Neural progenitor cell (in vitro differentiated cells): ENCODE measurements around the gene NUP62. TPM values are rescaled to one million over a fixed set of nuclear protein-coding genes. Genes with fewer than 3 reads are reported as not detected.

Source experiments
- DNase-seq: peaks from one replicate; pipeline ENCODE4 v3.0.0-alpha.2; 2016; ENCODE audit warnings: low spot score
- H2AFZ ChIP-seq: fragments of 200-600 bp; sonication (generic); replicated peaks from 2 replicates; pipeline ENCODE4 v1.6.1; 2016; ENCODE audit warnings: antibody characterized with exemption
- H3F3A ChIP-seq: fragments of 200-600 bp; sonication (generic); 2 replicates; pipeline ENCODE4 v1.6.1; 2016; ENCODE audit warnings: antibody characterized with exemption, low read depth
- H3K27ac ChIP-seq: fragments of 200-600 bp; sonication (generic); 2 replicates; pipeline ENCODE4 v1.5.1; 2016; ENCODE audit warnings: mild to moderate bottlenecking
- H3K27me3 ChIP-seq: fragments of 200-600 bp; sonication (generic); 2 replicates; pipeline ENCODE4 v1.6.1; 2016; ENCODE audit warnings: mild to moderate bottlenecking, moderate library complexity
- H3K36me3 ChIP-seq: fragments of 200-600 bp; sonication (generic); 2 replicates; pipeline ENCODE4 v1.5.1; 2016
- H3K4me1 ChIP-seq: fragments of 200-600 bp; sonication (generic); 2 replicates; pipeline ENCODE4 v1.6.1; 2016; ENCODE audit warnings: mixed run types
- H3K4me2 ChIP-seq: fragments of 200-600 bp; sonication (generic); 2 replicates; pipeline ENCODE4 v1.6.1; 2016
- H3K4me3 ChIP-seq: fragments of 200-600 bp; sonication (generic); 2 replicates; pipeline ENCODE4 v1.5.1; 2016
- H3K79me2 ChIP-seq: fragments of 200-600 bp; sonication (generic); 2 replicates; pipeline ENCODE4 v1.6.1; 2016; ENCODE audit warnings: low read depth
- H3K9ac ChIP-seq: fragments of 200-600 bp; sonication (generic); 2 replicates; pipeline ENCODE4 v1.6.1; 2016
- H3K9me3 ChIP-seq: fragments of 200-600 bp; sonication (generic); 2 replicates; pipeline ENCODE4 v1.5.1; 2016; ENCODE audit warnings: low read depth
- H4K20me1 ChIP-seq: fragments of 200-600 bp; sonication (generic); 2 replicates; pipeline ENCODE4 v1.6.1; 2016; ENCODE audit warnings: low read depth
- H3K27ac Mint-ChIP-seq: 3 replicates; pipeline ENCODE4 v1.8.0; 2021; ENCODE audit warnings: mixed read lengths
- H3K27me3 Mint-ChIP-seq: 2 replicates; pipeline ENCODE4 v1.8.0; 2022; ENCODE audit warnings: low read depth, mild to moderate bottlenecking, inconsistent platforms, moderate library complexity, mixed read lengths; ENCODE audit not compliant: insufficient read depth
- H3K36me3 Mint-ChIP-seq: 3 replicates; pipeline ENCODE4 v1.8.0; 2021; ENCODE audit warnings: mixed read lengths
- H3K4me1 Mint-ChIP-seq: 3 replicates; pipeline ENCODE4 v1.8.0; 2021; ENCODE audit warnings: mixed read lengths
- H3K4me3 Mint-ChIP-seq: 3 replicates; pipeline ENCODE4 v1.8.0; 2021; ENCODE audit warnings: mild to moderate bottlenecking, moderate library complexity, mixed read lengths
- H3K9me3 Mint-ChIP-seq: 3 replicates; pipeline ENCODE4 v1.8.0; 2020; ENCODE audit warnings: mixed read lengths
- CTCF ChIP-seq: fragments of 200-600 bp; sonication (generic); IDR thresholded peaks from 2 replicates; pipeline ENCODE4 v1.5.1; 2017; ENCODE audit warnings: antibody characterized with exemption, mild to moderate bottlenecking
- EZH2 ChIP-seq: fragments of 200-600 bp; sonication (generic); IDR thresholded peaks from 2 replicates; pipeline ENCODE4 v1.6.1; 2017; ENCODE audit warnings: antibody characterized with exemption, mild to moderate bottlenecking, moderate library complexity
- EZH2phosphoT487 ChIP-seq: fragments of 200-600 bp; sonication (generic); IDR thresholded peaks from 2 replicates; pipeline ENCODE4 v1.6.1; 2017; ENCODE audit warnings: antibody characterized with exemption
- total RNA-seq: library from RNA; depleted of rRNA; stranded (reverse); fragments of >200 nt; gene quantifications from 2 replicates; pipeline ENCODE4 v1.2.3, GENCODE V29; 2015; ENCODE audit warnings: low replicate concordance

The NUP62 gene
- total RNA-seq, 1 donor from 2014 or later, result 48.2 TPM

- H3K27me3 ChIP-seq, result no peaks in the 10 kb centered on the region
- peak within 1 kb of the TSS; percentile 89 for H3K4me2 ChIP-seq
- Mint-ChIP-seq H3K27ac (peak within 1 kb of the TSS; percentile 98), H3K36me3 (peaks cover 22% of the 10 kb centered on the region), H3K4me1 (peaks cover 53% of the 10 kb centered on the region), H3K9me3 (no peaks in the 10 kb centered on the region), H3K27me3 (peaks cover 11% of the 10 kb centered on the region), H3K4me3 (no peak within 1 kb of the TSS)
- peak within 1 kb of the TSS; percentile 72 for H3K4me3 ChIP-seq
- H2AFZ ChIP-seq, result peak within 1 kb of the TSS; percentile 98
- peaks cover 33% of the 10 kb centered on the region for H4K20me1 ChIP-seq
- H3K27ac ChIP-seq, result peak within 1 kb of the TSS; percentile 13
- peak; percentile 93 for DNase-seq
- peaks cover 75% of the 10 kb centered on the region for H3F3A ChIP-seq
- H3K9ac ChIP-seq, result peak within 1 kb of the TSS; percentile 17
- TF ChIP-seq EZH2phosphoT487 (no peak), CTCF (no peak), EZH2 (no peak)
- peaks cover 44% of the 10 kb centered on the region for H3K79me2 ChIP-seq
- H3K4me1 ChIP-seq, result peaks cover 15% of the 10 kb centered on the region
- no peaks in the 10 kb centered on the region for H3K9me3 ChIP-seq
- H3K36me3 ChIP-seq, result no peaks in the 10 kb centered on the region
These were observed 62.1 kb downstream of the NUP62 start, which contains the start of gene PNKP for GRCh38 chr19:49866933-49867782. Gene PNKP (minus strand): TSS chr19:49867576. CDS start chr19:49867204, 372 bp downstream.

GRCh38 chr19:49864890-49865289, 64.4 kb downstream of the NUP62 start:
- peaks cover 14% of the 10 kb centered on the region for H3K27me3 Mint-ChIP-seq
- no peaks in the 10 kb centered on the region for H3K9me3 Mint-ChIP-seq
- Histone ChIP-seq H3K36me3 (no peaks in the 10 kb centered on the region), H3K4me1 (peaks cover 9% of the 10 kb centered on the region), H3K4me2 (peak overlapping the region; percentile 89), H3K27me3 (no peaks in the 10 kb centered on the region), H2AFZ (no peak overlapping the region), H3K27ac (no peak overlapping the region), H3F3A (peaks cover 88% of the 10 kb centered on the region), H3K4me3 (peak overlapping the region; percentile 72), H4K20me1 (peaks cover 55% of the 10 kb centered on the region), H3K79me2 (peaks cover 38% of the 10 kb centered on the region), H3K9me3 (no peaks in the 10 kb centered on the region), H3K9ac (no peak overlapping the region)
- no peak overlapping the region for H3K27ac Mint-ChIP-seq
- no peak for DNase-seq
- no peak for TF ChIP-seq CTCF
- no peak for TF ChIP-seq EZH2
- no peak for TF ChIP-seq EZH2phosphoT487
- H3K36me3 Mint-ChIP-seq, result peaks cover 23% of the 10 kb centered on the region
- peaks cover 50% of the 10 kb centered on the region for H3K4me1 Mint-ChIP-seq
- H3K4me3 Mint-ChIP-seq, result peak overlapping the region; percentile 46

- Histone ChIP-seq H3K36me3 (no peaks in the 10 kb centered on the region), H3K9ac (no peak overlapping the region), H3K27ac (no peak overlapping the region), H3K79me2 (peaks cover 38% of the 10 kb centered on the region), H4K20me1 (peaks cover 64% of the 10 kb centered on the region), H3K9me3 (no peaks in the 10 kb centered on the region), H3K27me3 (no peaks in the 10 kb centered on the region), H2AFZ (no peak overlapping the region), H3K4me1 (peaks cover 8% of the 10 kb centered on the region), H3F3A (peaks cover 92% of the 10 kb centered on the region), H3K4me3 (no peak overlapping the region), H3K4me2 (no peak overlapping the region)
- Mint-ChIP-seq H3K27me3 (peaks cover 15% of the 10 kb centered on the region), H3K27ac (no peak overlapping the region), H3K36me3 (peaks cover 27% of the 10 kb centered on the region), H3K4me1 (peaks cover 51% of the 10 kb centered on the region), H3K9me3 (no peaks in the 10 kb centered on the region), H3K4me3 (no peak overlapping the region)
- TF ChIP-seq EZH2, result no peak
- TF ChIP-seq CTCF, result no peak
- TF ChIP-seq EZH2phosphoT487, result no peak
- DNase-seq, result no peak
These were observed 65.4 kb downstream of the NUP62 start for GRCh38 chr19:49863935-49864320.
